ENCODE results near the gene ADAM8. TPM values are rescaled to one million over a fixed set of nuclear protein-coding genes. Genes with fewer than 3 reads are reported as not detected.
A peak's percentile ranks its signal among the peaks of the same experiment; 100 is the strongest.

Gene ADAM8
- total RNA-seq, 2 experiments from 2014 or later, result 106 to 115 TPM

DNA sequence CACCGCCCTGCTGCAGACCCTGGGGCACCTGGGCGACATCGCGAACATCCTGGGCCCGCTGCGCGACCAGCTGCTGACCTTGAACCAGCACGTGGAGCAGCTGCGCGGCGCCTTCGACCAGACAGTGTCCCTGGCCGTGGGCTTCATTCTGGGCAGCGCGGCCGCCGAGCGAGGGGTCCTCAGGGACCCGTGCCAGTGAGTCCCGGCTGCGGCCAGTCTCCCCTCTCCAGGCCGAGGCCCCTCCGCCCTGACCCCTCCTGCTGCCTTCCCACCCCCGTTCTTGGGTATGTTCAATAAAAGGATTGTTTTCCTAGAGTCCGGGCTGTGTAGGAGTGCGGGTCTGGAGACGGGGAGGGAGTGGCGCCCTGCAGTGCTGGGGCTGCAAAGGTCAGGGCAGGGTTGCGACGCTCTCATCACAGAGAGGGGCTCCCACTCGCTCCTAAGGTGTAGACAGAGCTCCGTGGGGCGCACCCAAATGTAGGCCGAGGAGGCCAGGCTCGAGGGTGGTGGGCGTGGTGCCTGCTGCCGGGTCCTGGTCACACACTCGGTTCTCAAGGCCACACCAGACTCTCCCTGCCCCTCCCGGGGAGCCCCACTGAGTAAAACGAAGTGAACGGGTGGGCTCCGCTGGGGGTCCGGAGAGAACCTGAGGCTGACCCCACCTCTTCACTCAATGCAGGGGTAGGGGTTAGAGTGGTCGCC is 45.3 kb downstream of the ADAM8 start:
- Mint-ChIP-seq H3K27ac (no peak overlapping the region), H3K4me1 (ENCODE audit: low read depth) (peaks cover 12% of the 10 kb centered on the region), H3K9me3 (no peaks in the 10 kb centered on the region), H3K36me3 (ENCODE audit: low read depth) (no peaks in the 10 kb centered on the region), H3K4me3 (no peak overlapping the region), H3K27me3 (peaks cover 50% of the 10 kb centered on the region)
- DNase-seq (no peak), ATAC-seq (no peak)
- ChIA-PET CTCF (no interaction called here), POLR2A (interaction anchor here (0.6 to 0.8 kb wide), 2 partner anchors 26 to 638 kb away, joined by 3 read pairs; no protein-coding TSS in a partner anchor)
- TF ChIP-seq, protein P1, sequence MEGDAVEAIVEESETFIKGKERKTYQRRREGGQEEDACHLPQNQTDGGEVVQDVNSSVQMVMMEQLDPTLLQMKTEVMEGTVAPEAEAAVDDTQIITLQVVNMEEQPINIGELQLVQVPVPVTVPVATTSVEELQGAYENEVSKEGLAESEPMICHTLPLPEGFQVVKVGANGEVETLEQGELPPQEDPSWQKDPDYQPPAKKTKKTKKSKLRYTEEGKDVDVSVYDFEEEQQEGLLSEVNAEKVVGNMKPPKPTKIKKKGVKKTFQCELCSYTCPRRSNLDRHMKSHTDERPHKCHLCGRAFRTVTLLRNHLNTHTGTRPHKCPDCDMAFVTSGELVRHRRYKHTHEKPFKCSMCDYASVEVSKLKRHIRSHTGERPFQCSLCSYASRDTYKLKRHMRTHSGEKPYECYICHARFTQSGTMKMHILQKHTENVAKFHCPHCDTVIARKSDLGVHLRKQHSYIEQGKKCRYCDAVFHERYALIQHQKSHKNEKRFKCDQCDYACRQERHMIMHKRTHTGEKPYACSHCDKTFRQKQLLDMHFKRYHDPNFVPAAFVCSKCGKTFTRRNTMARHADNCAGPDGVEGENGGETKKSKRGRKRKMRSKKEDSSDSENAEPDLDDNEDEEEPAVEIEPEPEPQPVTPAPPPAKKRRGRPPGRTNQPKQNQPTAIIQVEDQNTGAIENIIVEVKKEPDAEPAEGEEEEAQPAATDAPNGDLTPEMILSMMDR (IDR thresholded peaks at IDR 0.05), result no peak
- intact Hi-C loops (cut with micrococcal nuclease), result no loop called here

DNA sequence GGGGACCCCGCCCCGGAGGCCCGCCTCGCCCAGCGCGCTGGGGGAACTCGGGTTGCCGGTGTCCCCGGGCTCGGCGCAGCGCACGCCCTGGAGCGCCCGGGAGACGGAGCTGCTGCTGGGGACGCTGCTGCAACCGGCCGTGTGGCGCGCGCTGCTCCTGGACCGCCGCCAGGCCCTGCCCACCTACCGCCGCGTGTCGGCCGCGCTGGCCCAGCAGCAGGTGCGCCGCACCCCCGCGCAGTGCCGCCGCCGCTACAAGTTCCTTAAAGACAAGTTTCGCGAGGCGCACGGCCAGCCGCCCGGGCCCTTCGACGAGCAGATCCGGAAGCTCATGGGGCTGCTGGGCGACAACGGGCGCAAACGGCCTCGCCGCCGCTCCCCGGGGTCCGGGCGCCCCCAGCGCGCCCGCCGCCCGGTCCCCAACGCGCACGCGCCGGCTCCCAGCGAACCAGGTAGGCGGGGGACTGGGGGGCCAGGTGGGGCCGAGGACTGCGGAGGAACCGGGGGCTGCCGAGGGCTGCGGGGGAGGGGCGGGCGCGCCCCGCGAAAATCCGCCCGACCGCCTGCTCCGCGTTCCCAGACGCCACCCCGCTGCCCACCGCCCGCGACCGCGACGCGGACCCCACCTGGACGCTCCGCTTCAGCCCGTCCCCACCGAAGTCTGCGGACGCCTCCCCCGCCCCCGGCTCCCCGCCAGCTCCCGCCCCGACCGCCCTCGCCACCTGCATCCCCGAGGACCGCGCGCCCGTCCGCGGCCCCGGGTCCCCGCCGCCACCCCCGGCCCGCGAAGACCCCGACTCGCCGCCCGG is 46.1 kb downstream of the ADAM8 start:
- ChIA-PET CTCF (no interaction called here), POLR2A (interaction anchor here (0.8 kb wide), 1 partner anchor 26 kb away, joined by 3 read pairs; no protein-coding TSS in a partner anchor)
- H3K9me3 Mint-ChIP-seq, result no peaks in the 10 kb centered on the region
- H3K27ac Mint-ChIP-seq, result no peak overlapping the region
- DNase-seq (peak; percentile 29), ATAC-seq (no peak)
- no peaks in the 10 kb centered on the region for H3K36me3 Mint-ChIP-seq (ENCODE audit: low read depth)
- peaks cover 54% of the 10 kb centered on the region for H3K27me3 Mint-ChIP-seq
- TF ChIP-seq, protein P1 (IDR thresholded peaks at IDR 0.05), result no peak
- peaks cover 20% of the 10 kb centered on the region for H3K4me1 Mint-ChIP-seq (ENCODE audit: low read depth)
- H3K4me3 Mint-ChIP-seq, result no peak overlapping the region
- intact Hi-C loops (cut with micrococcal nuclease), result no loop called here

DNA sequence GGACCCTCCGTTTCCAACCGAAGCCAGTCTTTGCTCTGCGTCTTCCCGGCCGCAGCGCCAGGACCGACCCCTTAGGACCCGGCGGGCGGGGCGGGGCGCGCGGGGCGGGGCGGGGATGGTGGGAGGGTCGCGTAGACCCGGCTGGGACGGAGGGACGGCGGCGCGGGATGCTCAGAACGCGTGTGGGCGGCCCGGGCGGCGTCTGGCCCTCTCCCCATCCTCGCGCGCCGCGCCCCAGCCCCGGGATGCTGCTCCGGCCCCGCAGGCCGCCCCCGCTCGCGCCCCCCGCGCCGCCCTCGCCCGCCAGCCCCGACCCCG is 46.7 kb downstream of the ADAM8 start, which contains the start of gene UTF1:
Gene UTF1, plus strand, starts transcription at position 174 of the 318 bp plus-strand sequence. Its CDS starts 72 bp downstream, at position 246.
- intact Hi-C loops (cut with micrococcal nuclease), result no loop called here

DNA sequence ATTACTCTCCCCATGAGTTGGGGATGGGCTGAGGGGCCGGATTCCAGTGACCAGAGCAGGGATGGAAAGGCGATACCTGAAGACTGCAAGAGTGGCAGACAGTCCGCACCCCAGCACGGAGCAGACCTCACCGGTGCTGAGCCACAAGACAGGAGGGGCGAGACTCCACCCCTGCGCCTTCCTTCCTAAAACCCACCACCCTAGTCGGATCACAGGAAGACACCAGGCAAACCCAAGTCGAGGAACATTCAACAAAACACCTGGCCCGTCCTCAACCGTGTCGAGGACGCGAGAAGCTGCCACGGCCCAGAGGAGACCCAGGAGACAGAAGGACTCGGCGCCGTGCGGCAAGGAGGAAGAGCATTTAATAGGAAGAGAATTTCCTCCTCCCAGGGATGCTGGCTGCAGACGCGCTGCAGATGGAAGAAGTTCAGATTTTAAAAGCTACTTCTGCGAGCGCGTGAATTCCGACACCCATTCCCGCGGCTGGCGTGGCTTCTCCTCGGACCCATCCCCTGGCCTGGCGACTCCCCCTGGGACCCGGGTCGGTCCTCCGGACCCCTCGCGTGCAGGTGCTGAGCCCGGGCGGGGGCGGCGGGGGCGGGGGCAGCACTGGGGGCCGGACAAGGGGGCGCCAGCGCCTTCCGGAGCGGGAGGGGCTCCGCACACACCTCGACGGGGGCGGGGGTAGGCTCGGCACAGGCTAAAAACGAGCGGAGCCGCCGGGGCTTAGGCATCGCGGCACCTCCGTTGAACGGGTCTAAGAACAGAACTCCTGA is 47.2 kb downstream of the ADAM8 start:
- intact Hi-C loops (cut with micrococcal nuclease), result no loop called here
- Mint-ChIP-seq H3K27me3 (peaks cover 50% of the 10 kb centered on the region), H3K4me3 (peak overlapping the region; percentile 14), H3K9me3 (no peaks in the 10 kb centered on the region), H3K36me3 (ENCODE audit: low read depth) (no peaks in the 10 kb centered on the region), H3K27ac (no peak overlapping the region), H3K4me1 (ENCODE audit: low read depth) (peaks cover 21% of the 10 kb centered on the region)
- TF ChIP-seq, protein P1 (IDR thresholded peaks at IDR 0.05), result no peak
- DNase-seq (no peak), ATAC-seq (no peak)
- ChIA-PET POLR2A (no interaction called here), CTCF (no interaction called here)

More for the DNA sequence above, 46.7 kb downstream of the ADAM8 start, which contains the start of gene UTF1:
- TF ChIP-seq, protein P1 (IDR thresholded peaks at IDR 0.05), result no peak
- Mint-ChIP-seq H3K4me1 (ENCODE audit: low read depth) (peaks cover 23% of the 10 kb centered on the region), H3K36me3 (ENCODE audit: low read depth) (no peaks in the 10 kb centered on the region), H3K27ac (no peak within 1 kb of the TSS), H3K27me3 (peaks cover 52% of the 10 kb centered on the region), H3K9me3 (no peaks in the 10 kb centered on the region), H3K4me3 (peak within 1 kb of the TSS; percentile 14)
- no peak for DNase-seq
- CTCF ChIA-PET, result no interaction called here
- ATAC-seq, result no peak
- POLR2A ChIA-PET, result no interaction called here

Data from activated CD8-positive, alpha-beta T cell treated with anti-CD3 and anti-CD28 coated beads for 36 hours (primary cell).